NCI-H1092 (cell line): ENCODE results near the gene WDR38.

Source experiments
- DNase-seq: peaks from one replicate; lab custom pipeline; 2025; lab: John Stamatoyannopoulos, UW

Gene WDR38

GRCh38 chr9:124852829-124853531 lies at the start of gene WDR38:
Gene WDR38 (plus strand): TSS chr9:124853460. CDS start chr9:124853532, 72 bp downstream.
- peak; percentile 42 for DNase-seq

GRCh38 chr9:124803911-124804310 lies 49.3 kb upstream of the WDR38 start:
- DNase-seq = no peak

- DNase-seq = no peak
These were observed 48.1 kb upstream of the WDR38 start for GRCh38 chr9:124805186-124805585.

- no peak for DNase-seq
These were observed 44.9 kb upstream of the WDR38 start for GRCh38 chr9:124808246-124808956.

GRCh38 chr9:124809211-124809610 lies 44.0 kb upstream of the WDR38 start:
- no peak for DNase-seq

- no peak for DNase-seq
These were observed 43.3 kb upstream of the WDR38 start for GRCh38 chr9:124809741-124810500.

- no peak for DNase-seq
These were observed 42.5 kb upstream of the WDR38 start for GRCh38 chr9:124810663-124811355.

- DNase-seq = no peak
These were observed 40.8 kb upstream of the WDR38 start for GRCh38 chr9:124812441-124812876.

- no peak for DNase-seq
These were observed 40.2 kb upstream of the WDR38 start for GRCh38 chr9:124813041-124813440.

GRCh38 chr9:124813501-124814163 lies 39.6 kb upstream of the WDR38 start:
- no peak for DNase-seq

- no peak for DNase-seq
These were observed 39.1 kb upstream of the WDR38 start for GRCh38 chr9:124814164-124814535.

- DNase-seq = no peak
These were observed 37.7 kb upstream of the WDR38 start for GRCh38 chr9:124815601-124816000.

GRCh38 chr9:124818431-124819281 lies 34.6 kb upstream of the WDR38 start:
- DNase-seq = no peak

GRCh38 chr9:124820698-124821623 lies 32.3 kb upstream of the WDR38 start:
- DNase-seq = no peak

GRCh38 chr9:124828489-124829333 lies 24.5 kb upstream of the WDR38 start:
- no peak for DNase-seq

- no peak for DNase-seq
These were observed 24.0 kb upstream of the WDR38 start for GRCh38 chr9:124829334-124829669.

GRCh38 chr9:124830593-124830992 lies 22.7 kb upstream of the WDR38 start:
- DNase-seq = no peak

- no peak for DNase-seq
These were observed 21.5 kb upstream of the WDR38 start for GRCh38 chr9:124831642-124832364.
